Lower leg skin (tissue), 3 donors: ENCODE data around the gene NTSR1.

Source experiments
- POLR2A ChIP-seq, 2 donors: fragments of 450-650 bp; IDR thresholded peaks; one replicate each; pipeline ENCODE4 v1.6.1; 2016 to 2017; ENCODE audit warnings: antibody characterized with exemption in 2 of 2, mild to moderate bottlenecking in 1 of 2, moderate library complexity in 1 of 2
- TF ChIP-seq, protein P1 (sequence below), 3 donors: fragments of 450-650 bp; IDR thresholded peaks; one replicate each; pipeline ENCODE4 v1.5.1; 2016; ENCODE audit warnings: antibody characterized with exemption in 3 of 3, mild to moderate bottlenecking in 3 of 3, moderate library complexity in 2 of 3

DNA sequence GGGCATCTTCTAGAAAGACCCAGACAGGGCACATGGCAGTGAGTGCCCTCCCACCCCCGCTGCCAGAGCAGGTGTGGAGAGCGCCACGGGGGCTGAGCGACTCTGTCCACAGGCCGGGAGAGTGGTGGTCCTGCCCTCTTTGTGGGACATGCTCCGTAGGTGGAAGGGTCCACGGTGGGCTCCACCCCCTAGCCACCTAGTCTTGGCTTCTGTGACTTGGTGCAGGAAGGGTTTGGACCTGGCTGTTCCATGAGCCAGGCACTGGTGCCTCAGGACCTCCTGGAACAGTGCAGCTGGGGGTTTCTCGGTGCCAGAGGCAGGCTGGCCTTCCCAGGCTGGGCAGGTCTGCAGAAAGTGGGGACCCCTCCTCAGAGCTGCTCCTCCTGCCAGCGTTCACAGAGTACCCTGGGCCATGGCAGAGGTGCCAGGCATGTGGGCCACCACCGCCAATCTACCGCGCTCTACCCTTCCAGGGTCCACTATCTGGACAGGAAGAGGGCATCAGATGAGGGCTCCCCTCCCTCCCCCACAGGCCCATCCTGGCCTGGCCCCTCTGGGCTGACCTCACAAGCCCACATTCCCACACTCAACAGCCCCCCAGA lies 43.4 kb upstream of the NTSR1 start:
- TF ChIP-seq POLR2A (IDR thresholded peaks at IDR 0.05) = no peak
- TF ChIP-seq, protein P1, sequence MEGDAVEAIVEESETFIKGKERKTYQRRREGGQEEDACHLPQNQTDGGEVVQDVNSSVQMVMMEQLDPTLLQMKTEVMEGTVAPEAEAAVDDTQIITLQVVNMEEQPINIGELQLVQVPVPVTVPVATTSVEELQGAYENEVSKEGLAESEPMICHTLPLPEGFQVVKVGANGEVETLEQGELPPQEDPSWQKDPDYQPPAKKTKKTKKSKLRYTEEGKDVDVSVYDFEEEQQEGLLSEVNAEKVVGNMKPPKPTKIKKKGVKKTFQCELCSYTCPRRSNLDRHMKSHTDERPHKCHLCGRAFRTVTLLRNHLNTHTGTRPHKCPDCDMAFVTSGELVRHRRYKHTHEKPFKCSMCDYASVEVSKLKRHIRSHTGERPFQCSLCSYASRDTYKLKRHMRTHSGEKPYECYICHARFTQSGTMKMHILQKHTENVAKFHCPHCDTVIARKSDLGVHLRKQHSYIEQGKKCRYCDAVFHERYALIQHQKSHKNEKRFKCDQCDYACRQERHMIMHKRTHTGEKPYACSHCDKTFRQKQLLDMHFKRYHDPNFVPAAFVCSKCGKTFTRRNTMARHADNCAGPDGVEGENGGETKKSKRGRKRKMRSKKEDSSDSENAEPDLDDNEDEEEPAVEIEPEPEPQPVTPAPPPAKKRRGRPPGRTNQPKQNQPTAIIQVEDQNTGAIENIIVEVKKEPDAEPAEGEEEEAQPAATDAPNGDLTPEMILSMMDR (IDR thresholded peaks at IDR 0.05) = no peak
